GM12872 (cell line): ENCODE measurements around the gene CHRM1.
A peak's percentile ranks its signal among the peaks of the same experiment; 100 is the strongest.

Experiments used
- CTCF ChIP-seq: IDR thresholded peaks from 3 replicates; pipeline ENCODE4 v1.5.1; 2011; ENCODE audit warnings: low read depth, mild to moderate bottlenecking, low read length, moderate library complexity; ENCODE audit not compliant: insufficient read depth

The CHRM1 gene

DNA sequence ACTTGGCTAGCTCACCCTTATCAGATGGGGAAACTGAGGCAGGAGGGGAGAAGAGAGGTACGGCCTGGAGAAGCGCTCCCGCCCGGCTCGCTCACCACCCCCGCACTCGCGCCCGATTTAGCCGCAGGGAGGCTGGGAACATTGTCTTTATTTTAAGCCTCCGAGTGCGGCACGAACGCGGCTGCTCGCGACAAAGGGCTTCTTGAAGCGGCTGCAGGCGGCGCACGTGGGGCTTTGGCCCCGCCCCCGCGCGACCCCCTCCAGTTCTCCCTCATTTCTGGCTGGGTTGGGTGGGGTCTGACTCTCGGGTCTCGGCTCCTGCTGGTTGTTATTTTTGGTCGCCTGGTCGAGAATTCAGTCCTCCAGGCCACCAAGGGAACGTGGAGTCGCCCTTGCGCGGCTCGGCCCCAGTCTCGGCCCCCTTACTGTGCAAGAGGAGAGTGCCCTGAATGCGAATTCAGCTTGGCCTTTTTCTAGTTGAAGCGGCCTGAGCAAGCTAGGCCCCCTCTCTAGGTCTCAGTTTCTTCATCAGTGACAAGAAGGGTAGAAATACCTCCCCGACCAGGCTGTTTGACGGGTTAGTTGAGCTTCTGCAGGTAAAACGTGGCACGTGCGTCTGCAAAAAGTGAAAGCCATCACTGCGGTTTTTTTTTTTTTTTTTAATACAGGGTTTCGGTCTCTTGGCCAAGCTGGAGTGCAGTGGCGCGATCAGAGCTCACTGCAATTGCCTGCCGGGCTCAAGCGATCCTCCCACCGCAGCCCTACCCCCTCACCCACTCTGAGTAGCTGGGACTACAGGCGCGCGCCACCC is 2.6 kb upstream of the CHRM1 start:
- no peak for TF ChIP-seq CTCF

- TF ChIP-seq CTCF: peak; percentile 47; the same call in 2 of the 3 replicates
Observed at GRCh38 chr11:62922653-62923431, 1.7 kb upstream of the CHRM1 start.

DNA sequence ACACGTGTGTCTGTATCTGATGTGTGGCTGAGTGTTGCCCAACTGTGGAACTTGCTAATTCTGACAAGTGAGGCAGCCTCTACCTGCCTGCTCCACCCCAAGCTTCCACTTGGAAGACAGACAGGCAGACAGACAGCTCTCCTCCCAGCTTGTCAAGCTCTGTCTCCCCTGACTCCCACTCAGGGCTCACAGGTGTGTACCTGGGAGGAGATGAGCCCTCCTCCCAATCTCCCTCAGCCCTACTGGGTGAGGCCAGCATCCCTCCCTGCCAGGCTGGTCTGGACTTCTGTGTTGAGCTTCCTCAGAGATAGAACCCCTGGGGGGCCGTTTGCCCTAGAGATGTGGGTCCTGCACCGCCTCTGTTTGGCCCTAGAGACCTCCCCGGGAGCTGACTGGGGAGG is 1.0 kb upstream of the CHRM1 start:
- no peak for TF ChIP-seq CTCF

DNA sequence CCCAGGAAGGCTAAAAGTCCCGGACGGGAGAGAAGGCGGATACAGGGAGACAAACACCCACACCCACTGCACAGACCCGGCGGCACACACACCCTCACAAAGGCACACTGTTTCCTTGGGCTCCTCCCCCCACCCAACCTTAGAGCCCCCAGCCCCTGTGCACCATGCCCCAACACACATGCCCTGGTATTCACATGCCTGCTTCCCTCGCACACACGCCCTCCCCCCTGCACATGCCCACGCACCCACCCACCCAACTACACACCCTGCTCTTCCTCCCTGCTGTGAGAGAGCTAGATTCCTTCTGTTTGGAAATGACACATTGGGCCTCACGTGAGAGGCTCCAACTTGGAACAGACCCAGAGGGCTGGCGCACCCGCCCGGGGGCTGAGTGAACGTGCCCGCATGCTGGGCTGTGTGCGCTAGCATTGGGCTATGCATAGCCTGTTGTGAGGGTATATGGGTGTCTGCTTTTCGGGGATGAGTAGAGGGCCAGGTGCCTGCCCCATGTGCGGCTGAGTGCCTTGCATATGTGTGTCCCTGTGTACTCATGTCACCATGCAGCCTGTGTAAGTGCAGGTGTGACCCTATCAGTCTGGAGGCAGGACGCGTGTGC is 518 bp upstream of the CHRM1 start:
- TF ChIP-seq CTCF: no peak

DNA sequence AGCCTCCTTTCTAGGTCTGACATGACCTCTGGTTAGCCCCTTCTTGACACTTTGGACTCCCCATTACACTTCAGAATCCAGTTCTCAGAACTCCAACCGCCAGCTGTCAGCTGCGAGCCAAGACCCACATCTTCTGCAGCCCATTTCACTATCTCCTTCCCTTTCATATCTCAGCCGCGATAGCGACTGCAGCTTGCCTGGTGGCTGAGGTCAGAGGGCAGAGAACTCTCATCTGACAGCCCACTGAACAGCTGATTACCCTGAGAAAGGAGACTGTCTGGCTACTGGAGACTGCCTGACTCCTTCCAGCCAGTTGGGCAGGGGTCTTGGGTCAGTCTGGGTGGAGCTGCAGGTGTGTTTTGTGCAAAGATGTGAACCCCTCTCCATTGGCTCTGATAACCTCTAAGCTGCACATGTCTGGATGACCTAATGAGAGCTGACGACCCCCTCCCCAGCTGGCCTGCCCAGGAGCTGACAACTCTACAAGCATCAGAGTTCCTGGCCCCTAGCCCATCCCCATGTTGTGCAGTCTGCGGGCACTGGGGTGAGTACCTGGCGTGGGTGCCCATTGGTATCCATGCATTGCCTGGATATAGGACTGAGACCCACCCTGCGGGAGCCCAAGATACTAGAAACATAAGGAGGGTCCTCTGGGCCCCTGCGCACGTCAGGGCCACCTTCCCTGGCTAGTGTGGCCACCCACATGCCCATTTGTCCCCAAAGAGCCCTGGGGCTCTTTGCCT is 1.1 kb downstream of the CHRM1 start:
- TF ChIP-seq CTCF: no peak

- no peak for TF ChIP-seq CTCF
Observed at GRCh38 chr11:62919476-62919875, 1.7 kb downstream of the CHRM1 start.

DNA sequence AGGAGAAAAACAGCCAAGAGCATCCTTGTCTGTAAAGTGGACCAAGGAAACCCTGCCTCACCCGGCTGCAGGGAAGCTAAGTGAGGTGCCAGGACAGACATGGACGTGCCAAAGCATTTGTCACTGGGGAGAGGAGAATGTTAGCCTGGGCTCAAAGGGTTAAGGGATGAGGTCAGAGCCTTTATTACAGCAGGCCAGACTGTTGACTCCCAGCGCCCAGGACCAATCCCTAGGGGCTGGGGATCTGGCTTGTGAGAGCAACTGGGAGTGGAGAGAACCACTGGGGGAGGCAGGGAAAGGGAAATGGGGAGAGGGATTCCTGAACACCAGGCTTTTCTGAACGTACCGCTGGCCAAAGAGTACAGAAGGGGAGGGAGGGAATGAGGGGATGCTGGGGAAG is 2.6 kb downstream of the CHRM1 start:
- TF ChIP-seq CTCF: no peak
